ENCODE measurements around the gene NEUROD2. TPM values are rescaled to one million over a fixed set of nuclear protein-coding genes. Genes with fewer than 3 reads are reported as not detected.

NEUROD2 gene
- total RNA-seq, 2 donors from 2014 or later: not detected

- DNase-seq (no peak), ATAC-seq (no peak)
- intact Hi-C loops (cut with DNase I): no loop called here
Measured at GRCh38 chr17:39566094-39566850, 41.4 kb downstream of the NEUROD2 start.

- intact Hi-C loops (cut with DNase I): no loop called here
- ATAC-seq: no peak
- no peak for DNase-seq
Measured at GRCh38 chr17:39564211-39564848, 43.4 kb downstream of the NEUROD2 start.

- DNase-seq (peak; percentile 23), ATAC-seq (peak; percentile 19 to 55)
- intact Hi-C loops (cut with DNase I): no loop called here
Measured at GRCh38 chr17:39563476-39563875, 44.2 kb downstream of the NEUROD2 start.

GRCh38 chr17:39562976-39563375, 44.7 kb downstream of the NEUROD2 start:
- DNase-seq (no peak), ATAC-seq (peak in 1 of 2 donors; percentile 36)
- intact Hi-C loops (cut with DNase I): no loop called here

GRCh38 chr17:39562395-39562794, 45.3 kb downstream of the NEUROD2 start:
- DNase-seq: no peak
- no peak for ATAC-seq
- intact Hi-C loops (cut with DNase I): no loop called here

GRCh38 chr17:39556423-39556822, 51.3 kb downstream of the NEUROD2 start:
- ATAC-seq (no peak), DNase-seq (no peak)
- intact Hi-C loops (cut with DNase I): no loop called here

GRCh38 chr17:39555368-39555767, 52.4 kb downstream of the NEUROD2 start:
- ATAC-seq: no peak
- no peak for DNase-seq
- intact Hi-C loops (cut with DNase I): no loop called here

Other genes starting within 250 kb of the NEUROD2 start
- 10 to 100 TPM in 1 of 2 donors, 1 to 10 TPM in 1; 6.1 to 11.4 TPM for gene FBXL20, start 206.3 kb downstream of the NEUROD2 start, total RNA-seq
- 10 to 100 TPM; 21.1 to 27.2 TPM for gene MED1, start 156.7 kb downstream of the NEUROD2 start, total RNA-seq
- gene CDK12, start 146.4 kb downstream of the NEUROD2 start, total RNA-seq: 10 to 100 TPM; 23.7 to 28.6 TPM
- gene PPP1R1B, start 19.0 kb upstream of the NEUROD2 start, total RNA-seq: 1 to 10 TPM; 4.0 to 5.3 TPM
- 10 to 100 TPM; 22.8 to 24.8 TPM for gene STARD3, start 29.2 kb upstream of the NEUROD2 start, total RNA-seq
- gene TCAP, start 57.4 kb upstream of the NEUROD2 start, total RNA-seq: 1,000 to 10,000 TPM; 1,910 to 2,797 TPM
- 10 to 100 TPM in 1 of 2 donors, 1 to 10 TPM in 1; 9.7 to 11.2 TPM for gene PNMT, start 60.5 kb upstream of the NEUROD2 start, total RNA-seq
- gene PGAP3, start 80.1 kb upstream of the NEUROD2 start, total RNA-seq: 10 to 100 TPM in 1 of 2 donors, 1 to 10 TPM in 1; 9.7 to 18.1 TPM
- gene ERBB2, start 92.1 kb upstream of the NEUROD2 start, total RNA-seq: 10 to 100 TPM; 72.7 to 78.5 TPM
- 10 to 100 TPM; 48.7 to 55.3 TPM for gene MIEN1, start 122.6 kb upstream of the NEUROD2 start, total RNA-seq
- 1 to 10 TPM; 1.3 to 2.5 TPM for gene GRB7, start 130.0 kb upstream of the NEUROD2 start, total RNA-seq

Data from left cardiac atrium (tissue), 4 donors.